ENCODE data around the gene COL16A1. TPM values are rescaled to one million over a fixed set of nuclear protein-coding genes. Genes with fewer than 3 reads are reported as not detected.
A peak's percentile ranks its signal among the peaks of the same experiment; 100 is the strongest.

COL16A1 gene
- total and polyA plus RNA-seq, 7 experiments from 2014 or later, result 0.31 to 0.37 TPM; not detected in 5

- ATAC-seq (peak; percentile 26), DNase-seq (no peak)
- no peak overlapping the region for H3K4me3 Mint-ChIP-seq
- H3K27ac ChIP-seq (ENCODE audit: low read depth, low read length), result no peak overlapping the region
- peaks cover 0 to under 1% (median 0%) of the 10 kb centered on the region in 7 donors for H3K4me1 Mint-ChIP-seq
- H3K36me3 ChIP-seq (ENCODE audit: control insufficient read depth in 2 of 3, insufficient read depth in 3 of 3, low read length in 3 of 3), result no peaks in the 10 kb centered on the region
- no peaks in the 10 kb centered on the region for H3K4me1 ChIP-seq (ENCODE audit: control insufficient read depth in 2 of 2, insufficient read depth in 2 of 2, low read length in 2 of 2)
- no peaks in the 10 kb centered on the region for H3K9me3 ChIP-seq (ENCODE audit: control insufficient read depth in 2 of 3, low read length in 3 of 3)
- POLR2A ChIA-PET, result no interaction called here
- H3K9me3 Mint-ChIP-seq, result no peaks in the 10 kb centered on the region
- H3K4me3 ChIP-seq (ENCODE audit: low read length), result no peak overlapping the region
- CTCF ChIA-PET, result no interaction called here
- intact Hi-C loops (cut with micrococcal nuclease), result no loop called here
- no peak overlapping the region for H3K27ac Mint-ChIP-seq
- H3K36me3 Mint-ChIP-seq, result no peaks in the 10 kb centered on the region
- peaks cover 0 to 5% (median 0%) of the 10 kb centered on the region in 5 donors for H3K27me3 Mint-ChIP-seq
- no peaks in the 10 kb centered on the region for H3K27me3 ChIP-seq (ENCODE audit: control insufficient read depth in 2 of 2, insufficient read depth in 2 of 2, low read length in 2 of 2)
Observed at GRCh38 chr1:31657972-31658510, 45.8 kb downstream of the COL16A1 start.

DNA sequence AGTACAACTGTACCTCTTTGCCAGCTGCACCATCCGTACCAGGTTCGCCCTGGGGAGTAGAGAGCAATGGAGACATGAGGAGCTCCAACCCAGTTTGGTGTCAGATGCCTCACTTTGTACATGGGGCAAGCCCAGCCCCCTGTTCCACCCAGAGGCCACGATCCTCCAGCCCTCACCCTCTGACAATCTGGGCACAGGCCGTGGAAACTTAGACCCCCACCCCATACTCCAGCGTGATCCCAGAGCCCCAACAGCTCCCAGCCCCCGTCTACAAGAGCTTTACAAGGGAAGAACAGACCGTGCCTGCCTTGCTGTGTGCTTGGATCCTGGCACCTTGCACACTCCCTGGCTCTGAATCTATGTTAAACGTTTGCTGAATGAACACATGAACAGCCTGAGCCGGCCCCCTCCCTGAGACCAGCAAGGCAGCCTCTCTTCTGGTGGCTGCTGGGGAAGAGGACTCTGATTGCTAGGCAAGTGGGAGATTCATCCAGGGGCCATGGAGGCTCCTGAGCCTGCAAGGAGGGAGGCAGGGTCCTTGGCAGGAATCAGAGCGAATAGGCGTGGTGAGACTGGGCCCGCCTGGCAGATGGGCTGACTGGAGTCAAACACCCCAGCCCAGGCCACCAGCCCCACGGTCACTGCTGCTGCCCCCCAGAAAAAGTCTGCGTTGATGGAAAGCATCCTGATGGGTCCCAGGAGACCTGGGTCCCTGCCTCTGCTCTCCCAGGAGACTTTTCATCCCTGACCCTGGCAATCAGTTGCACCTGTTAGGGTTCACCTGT, 46.6 kb downstream of the COL16A1 start:
- POLR2A ChIA-PET, result no interaction called here

GRCh38 chr1:31655756-31656155, 48.1 kb downstream of the COL16A1 start:
- DNase-seq (no peak), ATAC-seq (no peak)
- no peaks in the 10 kb centered on the region for H3K9me3 Mint-ChIP-seq
- intact Hi-C loops (cut with micrococcal nuclease), result no loop called here
- no peaks in the 10 kb centered on the region for H3K4me1 Mint-ChIP-seq
- ChIA-PET CTCF (interaction anchor here (1.4 kb wide), 1 partner anchor 10 kb away, joined by 3 read pairs; no protein-coding TSS in a partner anchor), POLR2A (no interaction called here)
- H3K4me3 Mint-ChIP-seq, result no peak overlapping the region
- no peaks in the 10 kb centered on the region for H3K9me3 ChIP-seq (ENCODE audit: control insufficient read depth in 2 of 3, low read length in 3 of 3)
- peaks cover 0 to 14% (median 0%) of the 10 kb centered on the region in 5 donors for H3K27me3 Mint-ChIP-seq
- no peaks in the 10 kb centered on the region for H3K4me1 ChIP-seq (ENCODE audit: control insufficient read depth in 2 of 2, insufficient read depth in 2 of 2, low read length in 2 of 2)
- peak overlapping the region in 1 of 9 donors; percentile 83 for H3K27ac Mint-ChIP-seq
- H3K36me3 Mint-ChIP-seq, result no peaks in the 10 kb centered on the region
- H3K36me3 ChIP-seq (ENCODE audit: control insufficient read depth in 2 of 3, insufficient read depth in 3 of 3, low read length in 3 of 3), result no peaks in the 10 kb centered on the region
- no peak overlapping the region for H3K27ac ChIP-seq (ENCODE audit: low read depth, low read length)
- no peaks in the 10 kb centered on the region for H3K27me3 ChIP-seq (ENCODE audit: control insufficient read depth in 2 of 2, insufficient read depth in 2 of 2, low read length in 2 of 2)
- H3K4me3 ChIP-seq (ENCODE audit: low read length), result no peak overlapping the region

More for the DNA sequence above, 46.6 kb downstream of the COL16A1 start:
- H3K4me3 Mint-ChIP-seq, result no peak overlapping the region
- H3K9me3 Mint-ChIP-seq, result no peaks in the 10 kb centered on the region
- H3K4me1 ChIP-seq (ENCODE audit: control insufficient read depth in 2 of 2, insufficient read depth in 2 of 2, low read length in 2 of 2), result no peaks in the 10 kb centered on the region
- CTCF ChIA-PET, result interaction anchor here (1.4 kb wide), 1 partner anchor 8 kb away, joined by 3 read pairs; no protein-coding TSS in a partner anchor
- H3K27me3 Mint-ChIP-seq, result peaks cover 0 to 10% (median 0%) of the 10 kb centered on the region in 5 donors
- no peak overlapping the region for H3K4me3 ChIP-seq (ENCODE audit: low read length)
- DNase-seq (no peak), ATAC-seq (no peak)
- no peaks in the 10 kb centered on the region for H3K27me3 ChIP-seq (ENCODE audit: control insufficient read depth in 2 of 2, insufficient read depth in 2 of 2, low read length in 2 of 2)
- H3K27ac ChIP-seq (ENCODE audit: low read depth, low read length), result no peak overlapping the region
- H3K4me1 Mint-ChIP-seq, result no peaks in the 10 kb centered on the region
- peak overlapping the region in 1 of 9 donors; percentile 6 for H3K27ac Mint-ChIP-seq
- no peaks in the 10 kb centered on the region for H3K36me3 Mint-ChIP-seq
- intact Hi-C loops (cut with micrococcal nuclease), result no loop called here
- no peaks in the 10 kb centered on the region for H3K9me3 ChIP-seq (ENCODE audit: control insufficient read depth in 2 of 3, low read length in 3 of 3)
- no peaks in the 10 kb centered on the region for H3K36me3 ChIP-seq (ENCODE audit: control insufficient read depth in 2 of 3, insufficient read depth in 3 of 3, low read length in 3 of 3)

- Histone ChIP-seq H3K27me3 (ENCODE audit: control insufficient read depth in 2 of 2, insufficient read depth in 2 of 2, low read length in 2 of 2) (no peaks in the 10 kb centered on the region), H3K4me1 (ENCODE audit: control insufficient read depth in 2 of 2, insufficient read depth in 2 of 2, low read length in 2 of 2) (no peaks in the 10 kb centered on the region), H3K9me3 (ENCODE audit: control insufficient read depth in 2 of 3, low read length in 3 of 3) (no peaks in the 10 kb centered on the region), H3K4me3 (ENCODE audit: low read length) (no peak overlapping the region), H3K36me3 (ENCODE audit: control insufficient read depth in 2 of 3, insufficient read depth in 3 of 3, low read length in 3 of 3) (no peaks in the 10 kb centered on the region), H3K27ac (ENCODE audit: low read depth, low read length) (no peak overlapping the region)
- H3K36me3 Mint-ChIP-seq, result no peaks in the 10 kb centered on the region
- H3K4me1 Mint-ChIP-seq, result no peaks in the 10 kb centered on the region
- CTCF ChIA-PET, result no interaction called here
- no peak overlapping the region for H3K27ac Mint-ChIP-seq
- no peak overlapping the region for H3K4me3 Mint-ChIP-seq
- POLR2A ChIA-PET, result no interaction called here
- intact Hi-C loops (cut with micrococcal nuclease), result no loop called here
- H3K9me3 Mint-ChIP-seq, result no peaks in the 10 kb centered on the region
- ATAC-seq, result no peak
- DNase-seq, result no peak
- peaks cover 0 to 14% (median 0%) of the 10 kb centered on the region in 5 donors for H3K27me3 Mint-ChIP-seq
Observed at GRCh38 chr1:31655104-31655503, 48.7 kb downstream of the COL16A1 start.

DNA sequence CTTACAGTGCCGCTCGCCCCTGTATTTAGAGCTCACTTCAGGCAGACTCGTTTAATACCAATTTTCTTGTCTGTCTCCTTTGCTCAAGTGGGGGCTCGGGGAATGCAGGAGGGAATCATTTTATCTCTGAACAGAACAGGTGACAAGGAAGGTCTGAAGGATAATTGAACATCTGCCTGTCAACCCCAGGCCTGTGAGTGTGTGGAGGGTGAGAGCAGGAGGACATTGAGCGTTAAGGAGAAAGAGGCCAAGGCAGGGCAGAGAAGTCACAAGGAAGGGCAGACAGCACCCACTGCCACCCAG, 49.4 kb downstream of the COL16A1 start:
- Mint-ChIP-seq H3K36me3 (no peaks in the 10 kb centered on the region), H3K27ac (peak overlapping the region in 1 of 9 donors; percentile 22), H3K9me3 (no peaks in the 10 kb centered on the region), H3K4me3 (no peak overlapping the region), H3K4me1 (no peaks in the 10 kb centered on the region), H3K27me3 (peaks cover 0 to 14% (median 0%) of the 10 kb centered on the region in 5 donors)
- Histone ChIP-seq H3K27ac (ENCODE audit: low read depth, low read length) (no peak overlapping the region), H3K27me3 (ENCODE audit: control insufficient read depth in 2 of 2, insufficient read depth in 2 of 2, low read length in 2 of 2) (no peaks in the 10 kb centered on the region), H3K9me3 (ENCODE audit: control insufficient read depth in 2 of 3, low read length in 3 of 3) (no peaks in the 10 kb centered on the region), H3K4me1 (ENCODE audit: control insufficient read depth in 2 of 2, insufficient read depth in 2 of 2, low read length in 2 of 2) (no peaks in the 10 kb centered on the region), H3K4me3 (ENCODE audit: low read length) (no peak overlapping the region), H3K36me3 (ENCODE audit: control insufficient read depth in 2 of 3, insufficient read depth in 3 of 3, low read length in 3 of 3) (no peaks in the 10 kb centered on the region)
- CTCF ChIA-PET, result no interaction called here
- ATAC-seq (no peak), DNase-seq (no peak)
- POLR2A ChIA-PET, result no interaction called here
- intact Hi-C loops (cut with micrococcal nuclease), result no loop called here

DNA sequence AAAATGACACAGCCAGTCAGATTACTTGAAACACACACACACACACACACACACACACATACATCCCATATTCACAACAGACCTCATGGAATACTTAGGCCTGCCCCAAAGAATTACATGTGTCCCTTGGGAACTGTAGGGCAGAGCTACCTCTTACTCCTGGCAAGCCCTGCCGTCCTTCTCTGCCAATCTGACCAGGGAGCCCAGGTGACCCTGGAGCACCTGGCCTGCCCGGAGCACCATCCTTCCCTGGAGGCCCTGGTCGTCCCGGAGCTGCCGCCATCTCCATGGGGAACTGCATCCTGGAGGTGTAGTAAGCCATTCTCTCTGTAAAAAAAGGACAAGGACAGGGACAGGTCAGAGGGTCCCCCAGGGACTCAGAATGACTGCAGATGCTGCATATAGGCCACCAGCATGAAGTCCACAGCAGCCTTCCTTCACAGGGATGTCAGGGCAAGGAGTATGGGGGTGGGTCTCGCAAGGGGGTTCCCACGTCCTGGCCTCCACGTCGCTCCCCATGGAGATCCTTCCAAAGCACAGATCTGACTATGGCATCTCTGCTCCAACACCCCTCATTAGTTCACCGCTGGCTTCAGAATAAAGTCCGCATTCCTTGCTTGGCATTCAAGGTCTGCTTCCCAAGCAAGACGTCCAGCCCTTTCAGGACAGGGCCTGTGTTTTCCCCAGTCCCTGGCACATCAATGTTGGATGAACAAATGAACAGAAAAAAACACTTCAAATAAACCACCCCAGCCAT, 49.9 kb downstream of the COL16A1 start:
- Mint-ChIP-seq H3K27me3 (peaks cover 0 to 14% (median 0%) of the 10 kb centered on the region in 5 donors), H3K4me3 (no peak overlapping the region), H3K27ac (peak overlapping the region in 1 of 9 donors; percentile 22), H3K36me3 (no peaks in the 10 kb centered on the region), H3K9me3 (no peaks in the 10 kb centered on the region), H3K4me1 (no peaks in the 10 kb centered on the region)
- ChIA-PET POLR2A (interaction anchor here (0.6 kb wide), 1 partner anchor 502 kb away, joined by 3 read pairs; no protein-coding TSS in a partner anchor), CTCF (no interaction called here)
- no peaks in the 10 kb centered on the region for H3K4me1 ChIP-seq (ENCODE audit: control insufficient read depth in 2 of 2, insufficient read depth in 2 of 2, low read length in 2 of 2)
- no peak for ATAC-seq
- no peak for DNase-seq
- H3K9me3 ChIP-seq (ENCODE audit: control insufficient read depth in 2 of 3, low read length in 3 of 3), result no peaks in the 10 kb centered on the region
- H3K27ac ChIP-seq (ENCODE audit: low read depth, low read length), result no peak overlapping the region
- H3K4me3 ChIP-seq (ENCODE audit: low read length), result no peak overlapping the region
- no peaks in the 10 kb centered on the region for H3K27me3 ChIP-seq (ENCODE audit: control insufficient read depth in 2 of 2, insufficient read depth in 2 of 2, low read length in 2 of 2)
- intact Hi-C loops (cut with micrococcal nuclease), result no loop called here
- no peaks in the 10 kb centered on the region for H3K36me3 ChIP-seq (ENCODE audit: control insufficient read depth in 2 of 3, insufficient read depth in 3 of 3, low read length in 3 of 3)

All from naive thymus-derived CD4-positive, alpha-beta T cell (primary cell).